GM23248 (cell line): ENCODE results near the gene PPP6R3.
"Not testable (repeated sequence)": the region's sequence is repeated elsewhere in the genome, so short reads cannot be mapped to it uniquely, and the experiment has no call there.

Experiments used
- EZH2 ChIP-seq: fragments of 200-600 bp; sonication (generic); IDR thresholded peaks from 2 replicates; pipeline ENCODE4 v1.6.1; 2018; ENCODE audit warnings: antibody characterized with exemption, mild to moderate bottlenecking; ENCODE audit not compliant: insufficient read depth, poor library complexity, severe bottlenecking
- EZH2phosphoT487 ChIP-seq: fragments of 200-600 bp; sonication (generic); IDR thresholded peaks from 2 replicates; pipeline ENCODE4 v1.6.1; 2018; ENCODE audit warnings: antibody characterized with exemption, moderate library complexity, mild to moderate bottlenecking, low read depth; ENCODE audit not compliant: insufficient read depth

- TF ChIP-seq EZH2, EZH2phosphoT487: not testable (repeated sequence)
Measured at GRCh38 chr11:68634606-68635005, 174.1 kb downstream of the PPP6R3 start.
